ENCODE measurements around the gene MICALL1.

GRCh38 chr22:37924386-37925065 is 18.4 kb downstream of the MICALL1 start:
- TF ChIP-seq, protein P1, sequence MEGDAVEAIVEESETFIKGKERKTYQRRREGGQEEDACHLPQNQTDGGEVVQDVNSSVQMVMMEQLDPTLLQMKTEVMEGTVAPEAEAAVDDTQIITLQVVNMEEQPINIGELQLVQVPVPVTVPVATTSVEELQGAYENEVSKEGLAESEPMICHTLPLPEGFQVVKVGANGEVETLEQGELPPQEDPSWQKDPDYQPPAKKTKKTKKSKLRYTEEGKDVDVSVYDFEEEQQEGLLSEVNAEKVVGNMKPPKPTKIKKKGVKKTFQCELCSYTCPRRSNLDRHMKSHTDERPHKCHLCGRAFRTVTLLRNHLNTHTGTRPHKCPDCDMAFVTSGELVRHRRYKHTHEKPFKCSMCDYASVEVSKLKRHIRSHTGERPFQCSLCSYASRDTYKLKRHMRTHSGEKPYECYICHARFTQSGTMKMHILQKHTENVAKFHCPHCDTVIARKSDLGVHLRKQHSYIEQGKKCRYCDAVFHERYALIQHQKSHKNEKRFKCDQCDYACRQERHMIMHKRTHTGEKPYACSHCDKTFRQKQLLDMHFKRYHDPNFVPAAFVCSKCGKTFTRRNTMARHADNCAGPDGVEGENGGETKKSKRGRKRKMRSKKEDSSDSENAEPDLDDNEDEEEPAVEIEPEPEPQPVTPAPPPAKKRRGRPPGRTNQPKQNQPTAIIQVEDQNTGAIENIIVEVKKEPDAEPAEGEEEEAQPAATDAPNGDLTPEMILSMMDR (IDR thresholded peaks at IDR 0.05) = no peak
- no peak for TF ChIP-seq ZFX (IDR thresholded peaks at IDR 0.05; ENCODE audit: borderline replicate concordance)
